K562 (cell line): ENCODE results near the gene SFI1. TPM values are rescaled to one million over a fixed set of nuclear protein-coding genes. Genes with fewer than 3 reads are reported as not detected.

Experiments
- GTF2F1 ChIP-seq: IDR thresholded peaks from 2 replicates; pipeline ENCODE4 v1.6.1; 2011; ENCODE audit warnings: low read depth, low read length, improper control_type of control experiment
- HEY1 ChIP-seq: fragments of 250-450 bp; sonication (Bioruptor Pico); IDR thresholded peaks from 2 replicates; pipeline ENCODE4 v1.5.0; 2020; ENCODE audit warnings: mild to moderate bottlenecking, moderate library complexity, borderline replicate concordance
- MLX ChIP-seq, 2 experiments: fragments of 450-650 bp in 1 of 2; sonication (generic) in 1 of 2; formaldehyde crosslinking; conservative IDR thresholded peaks; 2 replicates each; pipeline versions ENCODE4 v1.4.0 to v1.8.1; 2020 to 2022; ENCODE audit warnings: mild to moderate bottlenecking in 1 of 2, missing genetic modification reagents in 1 of 2
- MTA1 ChIP-seq: fragments of 450-650 bp; IDR thresholded peaks from 2 replicates; pipeline ENCODE4 v1.6.1; 2017; ENCODE audit warnings: borderline replicate concordance
- NFE2 ChIP-seq: IDR thresholded peaks from 2 replicates; pipeline ENCODE4 v1.6.1; 2014; ENCODE audit warnings: antibody characterized with exemption, low read depth
- PHF20 ChIP-seq: fragments of 450-650 bp; IDR thresholded peaks from 2 replicates; pipeline ENCODE4 v1.6.1; 2018; ENCODE audit not compliant: partially characterized antibody
- POLR2AphosphoS2 ChIP-seq: IDR thresholded peaks from 2 replicates; pipeline ENCODE4 v1.6.1; 2012; ENCODE audit warnings: low read length, improper control_type of control experiment
- SIN3A ChIP-seq, 2 experiments: fragments of 150-350 bp in 1 of 2; IDR thresholded peaks; 2 replicates each; pipeline ENCODE4 v1.6.1; 2011 to 2016; ENCODE audit warnings: borderline replicate concordance in 2 of 2, low read depth in 2 of 2, low read length in 2 of 2, mild to moderate bottlenecking in 2 of 2, moderate library complexity in 2 of 2; ENCODE audit not compliant: control insufficient read depth in 1 of 2
- TAF15 ChIP-seq: fragments of 200-400 bp; formaldehyde crosslinking; IDR thresholded peaks from 2 replicates; pipeline ENCODE4 v1.6.1; 2017; ENCODE audit warnings: mild to moderate bottlenecking, low read depth, low read length, moderate library complexity
- YY1 ChIP-seq, 3 experiments: IDR thresholded peaks; 2 replicates each; pipeline ENCODE4 v1.6.1; 2011; ENCODE audit warnings: low read length in 2 of 3, mild to moderate bottlenecking in 2 of 3, moderate library complexity in 2 of 3, borderline replicate concordance in 1 of 3, control low read depth in 1 of 3, low read depth in 1 of 3; ENCODE audit not compliant: insufficient read depth in 3 of 3, insufficient replicate concordance in 2 of 3, control insufficient read depth in 1 of 3, insufficient read length in 1 of 3; ENCODE audit errors: extremely low read depth in 1 of 3
- ZNF324 ChIP-seq: fragments of 250-450 bp; sonication (Bioruptor Pico); IDR thresholded peaks from 2 replicates; pipeline ENCODE4 v1.4.0; 2020; ENCODE audit warnings: mild to moderate bottlenecking
- ZNF41 ChIP-seq: fragments of 250-450 bp; sonication (Bioruptor Pico); conservative IDR thresholded peaks from 2 replicates; pipeline ENCODE4 v1.4.0; 2020; ENCODE audit warnings: mild to moderate bottlenecking
- polyA plus RNA-seq, 8 experiments: library from polyadenylated mRNA; depleted of rRNA in 4 of 8; stranded (reverse) in 5 of 8; unstranded in 3 of 8; fragments of >200 nt; fragmentation: Nextera tagmentation in 2 of 8; fragmentation: Illumina TruSeq in 1 of 8; extraction: Ambion mirVana in 2 of 8; extraction: Trizol in 1 of 8; gene quantifications; 2 replicates each; pipeline versions ENCODE4 v1.2.1 to v1.2.3, GENCODE V29; 2011 to 2014; ENCODE audit warnings: inconsistent platforms in 1 of 8, missing spikeins in 1 of 8
- total RNA-seq, 7 experiments: library from RNA; depleted of rRNA in 6 of 7; stranded (reverse); fragments of >200 nt in 6 of 7; fragmentation: Illumina TruSeq in 2 of 7; extraction: Trizol in 2 of 7; gene quantifications; 2 replicates each; pipeline versions ENCODE4 v1.2.1 to v1.2.3, GENCODE V29; 2011 to 2021; ENCODE audit warnings: low replicate concordance in 1 of 7
- TF ChIP-seq, protein P1 (sequence below): fragments of 450-650 bp; IDR thresholded peaks from 2 replicates; pipeline ENCODE4 v1.6.1; 2016; ENCODE audit warnings: low read depth
- TF ChIP-seq, protein P2 (sequence below), 2 experiments: IDR thresholded peaks; 2 replicates each; pipeline ENCODE4 v1.6.1; 2012; ENCODE audit warnings: improper control_type of control experiment in 2 of 2, low read depth in 2 of 2, low read length in 2 of 2, borderline replicate concordance in 1 of 2

Gene SFI1
- total and polyA plus RNA-seq, 9 of the 15 experiments (the other 6 are each of a cell fraction or from before 2014, with no cell fraction given), result 3.0 to 25.6 (median 14.1) TPM

DNA sequence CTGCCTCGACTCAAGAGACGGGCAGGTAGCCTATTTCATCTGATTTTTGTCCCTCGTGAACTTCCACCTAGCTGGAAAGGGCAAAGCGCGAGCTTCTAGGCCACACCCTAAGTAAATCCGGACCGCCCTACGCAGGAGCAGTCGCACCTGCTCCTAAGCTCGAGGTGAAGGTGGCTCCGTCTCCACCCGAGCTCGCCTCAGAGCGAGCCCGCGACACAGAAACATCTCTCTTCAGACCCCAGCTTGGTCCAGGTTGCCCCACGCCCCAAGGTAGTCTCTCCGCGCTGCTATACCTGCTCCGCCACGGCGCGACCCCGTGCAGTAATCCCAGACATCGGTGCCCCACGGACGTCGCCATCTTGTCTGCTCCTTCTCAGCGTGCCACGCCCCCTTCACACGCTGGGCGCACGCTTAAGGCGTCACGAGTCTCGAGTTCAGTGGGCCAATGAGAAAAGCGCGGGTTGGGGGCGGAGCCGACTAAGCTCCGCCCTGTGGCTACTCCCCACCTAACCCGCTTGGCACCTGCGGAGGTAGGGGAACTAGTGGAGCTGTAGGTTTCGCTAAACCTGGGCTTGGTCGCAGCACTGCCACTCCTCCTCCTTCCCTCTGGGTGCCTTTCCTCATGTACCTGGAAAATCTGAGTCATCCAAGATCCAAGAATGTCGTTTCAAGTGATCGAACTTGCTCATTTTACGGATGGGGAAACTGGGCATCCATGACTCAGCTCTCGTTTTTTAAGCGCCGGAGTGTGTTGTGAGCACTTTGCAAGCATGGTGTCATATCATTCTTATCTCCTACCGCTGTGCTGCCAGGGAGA lies 165.7 kb downstream of the SFI1 start, which contains the start of gene PISD (continued):
- TF ChIP-seq, protein P1, sequence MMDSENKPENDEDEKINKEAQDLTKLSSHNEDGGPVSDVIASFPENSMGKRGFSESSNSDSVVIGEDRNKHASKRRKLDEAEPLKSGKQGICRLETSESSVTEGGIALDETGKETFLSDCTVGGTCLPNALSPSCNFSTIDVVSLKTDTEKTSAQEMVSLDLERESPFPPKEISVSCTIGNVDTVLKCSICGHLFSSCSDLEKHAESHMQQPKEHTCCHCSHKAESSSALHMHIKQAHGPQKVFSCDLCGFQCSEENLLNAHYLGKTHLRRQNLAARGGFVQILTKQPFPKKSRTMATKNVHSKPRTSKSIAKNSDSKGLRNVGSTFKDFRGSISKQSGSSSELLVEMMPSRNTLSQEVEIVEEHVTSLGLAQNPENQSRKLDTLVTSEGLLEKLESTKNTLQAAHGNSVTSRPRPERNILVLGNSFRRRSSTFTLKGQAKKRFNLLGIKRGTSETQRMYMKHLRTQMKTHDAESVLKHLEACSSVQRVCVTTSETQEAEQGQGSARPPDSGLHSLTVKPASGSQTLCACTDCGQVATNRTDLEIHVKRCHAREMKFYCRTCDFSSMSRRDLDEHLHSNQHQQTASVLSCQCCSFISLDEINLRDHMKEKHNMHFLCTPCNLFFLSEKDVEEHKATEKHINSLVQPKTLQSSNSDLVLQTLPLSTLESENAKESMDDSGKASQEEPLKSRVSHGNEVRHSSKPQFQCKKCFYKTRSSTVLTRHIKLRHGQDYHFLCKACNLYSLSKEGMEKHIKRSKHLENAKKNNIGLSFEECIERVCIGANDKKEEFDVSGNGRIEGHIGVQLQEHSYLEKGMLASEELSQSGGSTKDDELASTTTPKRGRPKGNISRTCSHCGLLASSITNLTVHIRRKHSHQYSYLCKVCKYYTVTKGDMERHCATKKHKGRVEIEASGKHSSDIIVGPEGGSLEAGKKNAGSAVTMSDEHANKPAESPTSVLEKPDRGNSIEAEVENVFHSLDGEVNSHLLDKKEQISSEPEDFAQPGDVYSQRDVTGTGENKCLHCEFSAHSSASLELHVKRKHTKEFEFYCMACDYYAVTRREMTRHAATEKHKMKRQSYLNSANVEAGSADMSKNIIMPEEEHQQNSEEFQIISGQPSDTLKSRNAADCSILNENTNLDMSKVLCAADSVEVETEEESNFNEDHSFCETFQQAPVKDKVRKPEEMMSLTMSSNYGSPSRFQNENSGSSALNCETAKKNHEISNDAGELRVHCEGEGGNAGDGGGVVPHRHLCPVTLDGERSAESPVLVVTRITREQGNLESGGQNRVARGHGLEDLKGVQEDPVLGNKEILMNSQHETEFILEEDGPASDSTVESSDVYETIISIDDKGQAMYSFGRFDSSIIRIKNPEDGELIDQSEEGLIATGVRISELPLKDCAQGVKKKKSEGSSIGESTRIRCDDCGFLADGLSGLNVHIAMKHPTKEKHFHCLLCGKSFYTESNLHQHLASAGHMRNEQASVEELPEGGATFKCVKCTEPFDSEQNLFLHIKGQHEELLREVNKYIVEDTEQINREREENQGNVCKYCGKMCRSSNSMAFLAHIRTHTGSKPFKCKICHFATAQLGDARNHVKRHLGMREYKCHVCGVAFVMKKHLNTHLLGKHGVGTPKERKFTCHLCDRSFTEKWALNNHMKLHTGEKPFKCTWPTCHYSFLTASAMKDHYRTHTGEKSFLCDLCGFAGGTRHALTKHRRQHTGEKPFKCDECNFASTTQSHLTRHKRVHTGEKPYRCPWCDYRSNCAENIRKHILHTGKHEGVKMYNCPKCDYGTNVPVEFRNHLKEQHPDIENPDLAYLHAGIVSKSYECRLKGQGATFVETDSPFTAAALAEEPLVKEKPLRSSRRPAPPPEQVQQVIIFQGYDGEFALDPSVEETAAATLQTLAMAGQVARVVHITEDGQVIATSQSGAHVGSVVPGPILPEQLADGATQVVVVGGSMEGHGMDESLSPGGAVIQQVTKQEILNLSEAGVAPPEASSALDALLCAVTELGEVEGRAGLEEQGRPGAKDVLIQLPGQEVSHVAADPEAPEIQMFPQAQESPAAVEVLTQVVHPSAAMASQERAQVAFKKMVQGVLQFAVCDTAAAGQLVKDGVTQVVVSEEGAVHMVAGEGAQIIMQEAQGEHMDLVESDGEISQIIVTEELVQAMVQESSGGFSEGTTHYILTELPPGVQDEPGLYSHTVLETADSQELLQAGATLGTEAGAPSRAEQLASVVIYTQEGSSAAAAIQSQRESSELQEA, result 0 out of 2 replicates have a peak, but pooled peaks have one; percentile 16
- TF ChIP-seq NFE2, result peak; percentile 77
- no peak for TF ChIP-seq ZNF324 (CRISPR knock-in tag)
- TF ChIP-seq GTF2F1, result 0 out of 2 replicates have a peak, but pooled peaks have one; percentile 32
- TF ChIP-seq POLR2AphosphoS2, result no peak; the same call in 1 of the 2 replicates
- TF ChIP-seq YY1 (IDR thresholded peaks at IDR 0.05; ENCODE audit: borderline replicate concordance in 1 of 3, control insufficient read depth in 1 of 3, extremely low read depth in 1 of 3, insufficient read depth in 3 of 3, insufficient read length in 1 of 3, insufficient replicate concordance in 2 of 3, low read depth in 1 of 3, low read length in 2 of 3), result peak; percentile 90 to 96 (median 95)
- TF ChIP-seq HEY1, result no peak
- TF ChIP-seq ZNF41 (CRISPR knock-in tag), result no peak
- no peak for TF ChIP-seq TAF15
- TF ChIP-seq MLX (CRISPR knock-in tag; conservative IDR thresholded peaks at IDR 0.05), result no peak
- peak; percentile 97 for TF ChIP-seq MTA1
- TF ChIP-seq SIN3A (IDR thresholded peaks at IDR 0.05; ENCODE audit: borderline replicate concordance in 2 of 2, control insufficient read depth in 1 of 2, low read depth in 2 of 2, low read length in 2 of 2), result peak; percentile 94 to 97
- TF ChIP-seq, protein P2, sequence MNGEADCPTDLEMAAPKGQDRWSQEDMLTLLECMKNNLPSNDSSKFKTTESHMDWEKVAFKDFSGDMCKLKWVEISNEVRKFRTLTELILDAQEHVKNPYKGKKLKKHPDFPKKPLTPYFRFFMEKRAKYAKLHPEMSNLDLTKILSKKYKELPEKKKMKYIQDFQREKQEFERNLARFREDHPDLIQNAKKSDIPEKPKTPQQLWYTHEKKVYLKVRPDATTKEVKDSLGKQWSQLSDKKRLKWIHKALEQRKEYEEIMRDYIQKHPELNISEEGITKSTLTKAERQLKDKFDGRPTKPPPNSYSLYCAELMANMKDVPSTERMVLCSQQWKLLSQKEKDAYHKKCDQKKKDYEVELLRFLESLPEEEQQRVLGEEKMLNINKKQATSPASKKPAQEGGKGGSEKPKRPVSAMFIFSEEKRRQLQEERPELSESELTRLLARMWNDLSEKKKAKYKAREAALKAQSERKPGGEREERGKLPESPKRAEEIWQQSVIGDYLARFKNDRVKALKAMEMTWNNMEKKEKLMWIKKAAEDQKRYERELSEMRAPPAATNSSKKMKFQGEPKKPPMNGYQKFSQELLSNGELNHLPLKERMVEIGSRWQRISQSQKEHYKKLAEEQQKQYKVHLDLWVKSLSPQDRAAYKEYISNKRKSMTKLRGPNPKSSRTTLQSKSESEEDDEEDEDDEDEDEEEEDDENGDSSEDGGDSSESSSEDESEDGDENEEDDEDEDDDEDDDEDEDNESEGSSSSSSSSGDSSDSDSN (IDR thresholded peaks at IDR 0.05; ENCODE audit: borderline replicate concordance in 1 of 2, low read depth in 2 of 2, low read length in 2 of 2), result 0 out of 4 replicates have a peak, but pooled peaks of 1 of the 2 experiments have one; percentile 16
- TF ChIP-seq PHF20, result peak; percentile 91
